22Rv1 (cell line): Measurements from ENCODE around the gene SMYD3.

Source experiments
- H3K27ac ChIP-seq: fragments of 450-650 bp; 2 replicates; pipeline ENCODE4 v1.5.1; 2017
- ZFX ChIP-seq: fragments of 450-650 bp; IDR thresholded peaks from 2 replicates; pipeline ENCODE4 v1.6.1; 2017; ENCODE audit warnings: antibody characterized with exemption, borderline replicate concordance
- TF ChIP-seq, protein P1 (sequence below): fragments of 450-650 bp; IDR thresholded peaks from 2 replicates; pipeline ENCODE4 v1.5.1; 2017; ENCODE audit warnings: mild to moderate bottlenecking

The SMYD3 gene

DNA sequence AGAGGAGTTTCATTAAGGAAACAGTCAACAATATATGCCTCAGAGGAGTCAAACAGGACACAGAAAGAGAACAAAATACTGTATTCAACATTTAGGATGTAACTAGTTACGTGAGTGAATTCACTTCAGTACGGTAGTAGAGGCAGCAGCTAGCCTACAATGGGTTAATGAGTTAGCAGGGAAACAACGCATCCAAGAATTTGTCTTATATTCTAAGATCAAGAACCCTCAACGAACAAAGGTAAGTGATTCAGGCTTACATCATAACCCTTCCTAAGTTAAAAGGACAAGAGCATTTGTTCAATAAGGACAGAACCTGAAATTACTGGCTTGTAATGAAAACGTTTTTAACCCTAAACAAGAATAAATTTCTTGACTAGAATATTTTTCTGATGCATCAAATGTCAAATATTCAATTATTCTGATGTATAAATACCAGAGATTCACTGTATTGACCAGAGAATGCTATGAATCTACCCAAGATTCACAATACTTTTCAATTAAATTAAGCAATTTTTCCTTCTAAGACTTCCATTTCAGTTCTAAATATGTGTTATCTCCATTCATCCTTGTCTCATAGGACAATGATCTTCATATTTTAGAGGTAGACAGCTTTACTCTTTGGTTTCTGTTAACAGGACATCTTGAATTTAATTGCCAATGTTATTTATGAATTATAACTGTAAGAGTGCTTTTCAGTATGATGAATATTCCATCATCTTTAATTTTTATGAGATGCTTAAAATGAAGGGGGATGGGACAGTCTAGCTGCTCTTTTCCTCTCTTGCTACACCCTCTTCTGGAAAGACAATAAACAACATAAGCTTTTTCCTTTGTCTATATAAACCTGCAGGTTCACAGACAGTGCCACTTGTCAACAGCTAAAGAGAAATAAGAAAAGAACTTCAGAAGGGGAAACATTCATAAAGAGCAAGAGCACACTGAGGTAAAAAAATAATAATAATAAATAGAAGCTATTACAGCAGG is 209.5 kb downstream of the SMYD3 start:
- H3K27ac ChIP-seq: no peak overlapping the region
- TF ChIP-seq ZFX: no peak
- TF ChIP-seq, protein P1, sequence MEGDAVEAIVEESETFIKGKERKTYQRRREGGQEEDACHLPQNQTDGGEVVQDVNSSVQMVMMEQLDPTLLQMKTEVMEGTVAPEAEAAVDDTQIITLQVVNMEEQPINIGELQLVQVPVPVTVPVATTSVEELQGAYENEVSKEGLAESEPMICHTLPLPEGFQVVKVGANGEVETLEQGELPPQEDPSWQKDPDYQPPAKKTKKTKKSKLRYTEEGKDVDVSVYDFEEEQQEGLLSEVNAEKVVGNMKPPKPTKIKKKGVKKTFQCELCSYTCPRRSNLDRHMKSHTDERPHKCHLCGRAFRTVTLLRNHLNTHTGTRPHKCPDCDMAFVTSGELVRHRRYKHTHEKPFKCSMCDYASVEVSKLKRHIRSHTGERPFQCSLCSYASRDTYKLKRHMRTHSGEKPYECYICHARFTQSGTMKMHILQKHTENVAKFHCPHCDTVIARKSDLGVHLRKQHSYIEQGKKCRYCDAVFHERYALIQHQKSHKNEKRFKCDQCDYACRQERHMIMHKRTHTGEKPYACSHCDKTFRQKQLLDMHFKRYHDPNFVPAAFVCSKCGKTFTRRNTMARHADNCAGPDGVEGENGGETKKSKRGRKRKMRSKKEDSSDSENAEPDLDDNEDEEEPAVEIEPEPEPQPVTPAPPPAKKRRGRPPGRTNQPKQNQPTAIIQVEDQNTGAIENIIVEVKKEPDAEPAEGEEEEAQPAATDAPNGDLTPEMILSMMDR: no peak

DNA sequence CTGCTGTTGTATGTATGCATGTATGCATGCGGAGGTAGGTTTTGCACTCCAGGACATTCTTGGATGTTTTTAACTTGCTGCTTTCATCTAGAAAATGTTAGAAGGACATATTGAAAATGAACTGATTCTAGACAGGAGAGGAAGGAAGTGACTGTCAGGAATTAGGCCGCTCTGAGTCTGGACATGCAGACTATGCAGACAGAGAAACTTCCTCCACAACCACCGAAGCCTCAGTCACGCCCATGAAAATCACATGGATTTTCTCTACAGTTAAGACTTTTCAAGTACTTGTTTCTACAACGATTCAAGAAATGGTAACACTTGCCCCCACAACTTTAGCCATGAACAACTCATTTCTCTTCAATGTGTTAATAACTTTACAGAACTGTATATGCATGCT is 211.1 kb downstream of the SMYD3 start:
- TF ChIP-seq, protein P1: no peak
- no peak for TF ChIP-seq ZFX

DNA sequence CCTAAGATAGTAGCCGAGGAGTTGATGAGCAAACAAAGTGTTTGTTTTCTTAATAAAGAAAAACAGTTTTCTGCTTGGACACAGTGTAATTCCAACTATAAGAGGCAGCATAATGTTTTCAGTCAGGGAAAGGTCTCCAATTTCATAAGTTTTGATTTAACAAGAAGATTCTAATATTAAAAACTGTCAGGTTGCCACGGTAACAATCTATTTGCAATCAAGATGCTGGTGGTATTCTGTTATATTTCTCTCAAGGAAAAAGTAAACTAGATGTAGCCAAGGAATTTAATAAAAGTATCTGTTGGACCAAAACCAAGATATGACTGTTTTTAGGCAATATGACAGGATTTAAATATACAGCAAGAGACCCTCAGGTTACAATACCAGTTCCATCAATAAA is 211.7 kb downstream of the SMYD3 start:
- TF ChIP-seq, protein P1: no peak
- no peak for TF ChIP-seq ZFX
- H3K27ac ChIP-seq: no peak overlapping the region

More for the DNA sequence above, 211.1 kb downstream of the SMYD3 start:
- H3K27ac ChIP-seq: no peak overlapping the region

DNA sequence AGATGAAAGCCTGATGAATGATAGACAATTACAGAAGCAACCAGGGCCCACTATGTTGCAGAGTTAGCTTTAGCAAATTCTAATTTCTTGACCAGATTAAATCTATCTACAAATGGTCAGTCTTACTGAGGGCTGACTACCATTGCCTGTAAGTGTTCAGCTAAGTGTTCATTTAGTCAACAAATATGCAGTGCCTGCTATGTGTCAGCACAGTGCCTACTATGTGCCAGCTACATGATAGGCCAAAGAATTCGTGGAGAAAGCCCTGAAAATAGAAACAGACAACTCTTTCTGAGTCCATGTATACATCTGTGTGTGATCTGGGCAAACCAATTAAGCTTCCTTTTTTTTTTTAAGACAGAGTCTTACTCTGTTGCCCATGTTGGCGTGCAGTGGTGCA is 212.8 kb downstream of the SMYD3 start:
- TF ChIP-seq, protein P1: no peak
- TF ChIP-seq ZFX: no peak
- H3K27ac ChIP-seq: no peak overlapping the region

DNA sequence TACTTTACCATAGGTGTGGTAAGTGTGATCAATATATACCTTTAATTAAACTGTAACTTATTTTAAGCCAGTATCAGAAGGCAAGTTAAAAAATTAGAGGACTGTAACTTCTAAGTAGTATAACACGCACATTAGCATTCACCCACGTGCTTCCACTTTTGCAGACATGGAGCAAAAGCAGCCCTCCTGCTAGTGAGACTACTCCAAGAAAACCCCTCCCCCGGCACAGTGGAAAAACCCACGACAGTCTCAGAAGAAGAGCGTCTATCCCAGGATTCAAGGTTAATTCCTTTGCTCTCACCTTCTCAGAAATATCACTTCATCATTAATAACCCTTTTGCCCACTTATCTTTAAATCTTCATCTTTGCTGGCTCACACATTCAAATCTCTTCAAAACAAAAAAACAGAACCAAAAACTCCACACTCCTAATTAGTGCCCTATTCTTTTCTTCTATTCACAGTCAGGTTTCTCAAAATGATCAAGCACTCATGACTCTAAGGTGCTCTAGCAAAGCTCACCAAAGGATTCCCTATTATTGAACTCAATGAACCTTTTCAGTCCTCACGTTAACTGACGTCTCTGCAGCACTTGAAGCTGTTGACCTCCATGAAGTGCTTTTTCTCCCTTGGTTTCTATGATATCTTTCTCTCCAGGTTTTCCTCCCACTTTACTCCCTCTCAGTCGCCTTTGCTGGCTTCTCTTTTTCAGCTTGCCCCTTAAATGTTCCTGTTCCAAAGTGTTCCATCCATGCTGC is 213.5 kb downstream of the SMYD3 start:
- TF ChIP-seq ZFX: no peak
- TF ChIP-seq, protein P1: no peak
- H3K27ac ChIP-seq: no peak overlapping the region

DNA sequence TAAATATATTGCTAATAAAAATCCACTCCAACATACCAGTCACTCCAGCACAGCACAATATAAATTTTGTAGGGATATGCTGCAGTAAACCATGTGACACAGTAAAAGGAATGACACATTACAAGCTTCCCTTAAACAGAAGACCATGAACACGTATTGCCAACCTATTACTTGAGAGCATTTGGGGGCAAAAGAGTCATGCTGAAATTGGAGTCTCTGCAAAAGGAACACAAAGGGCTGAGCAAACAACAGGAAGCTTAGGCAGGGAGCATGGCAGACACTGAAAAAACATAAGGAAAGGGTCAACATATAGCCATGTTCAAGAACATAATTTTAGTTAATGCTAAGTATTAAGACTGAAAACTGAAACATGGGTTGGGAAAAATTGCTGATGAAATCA is 214.5 kb downstream of the SMYD3 start:
- no peak overlapping the region for H3K27ac ChIP-seq
- TF ChIP-seq ZFX: no peak
- TF ChIP-seq, protein P1: no peak

DNA sequence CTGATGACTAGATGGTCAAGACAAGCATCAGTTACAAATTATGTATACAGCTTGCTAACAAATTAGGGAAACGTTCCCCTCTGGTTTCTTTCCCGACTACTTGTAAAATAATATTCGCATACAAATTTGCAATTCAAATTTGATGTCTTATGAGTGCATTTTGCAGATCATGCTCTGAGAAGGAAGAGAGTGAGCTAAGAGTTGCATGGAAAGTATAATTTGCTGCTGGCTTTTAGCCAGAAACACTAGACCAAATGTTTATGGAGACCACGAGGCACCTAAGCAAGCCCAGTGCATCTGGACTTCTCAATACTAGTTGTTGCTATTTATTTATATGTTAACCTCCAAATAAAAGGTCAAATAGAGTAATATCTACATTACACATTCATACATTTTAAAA is 216.0 kb downstream of the SMYD3 start:
- H3K27ac ChIP-seq: no peak overlapping the region

More for the DNA sequence above, 216.0 kb downstream of the SMYD3 start:
- TF ChIP-seq, protein P1: no peak
- TF ChIP-seq ZFX: no peak
